Measurements from ENCODE around the gene FMN2.

The FMN2 gene

GRCh38 chr1:240207073-240207709 lies 115.5 kb downstream of the FMN2 start:
- no peak for DNase-seq

- DNase-seq, result no peak
These were observed 118.3 kb downstream of the FMN2 start for GRCh38 chr1:240210026-240210425.

GRCh38 chr1:240212556-240212955 lies 120.9 kb downstream of the FMN2 start:
- DNase-seq, result no peak

- DNase-seq, result no peak
These were observed 125.7 kb downstream of the FMN2 start for GRCh38 chr1:240217403-240217802.

GRCh38 chr1:240219104-240219503 lies 127.4 kb downstream of the FMN2 start:
- DNase-seq, result no peak

GRCh38 chr1:240226102-240226501 lies 134.4 kb downstream of the FMN2 start:
- DNase-seq, result no peak

- no peak for DNase-seq
These were observed 139.1 kb downstream of the FMN2 start for GRCh38 chr1:240230816-240231215.

- DNase-seq, result no peak
These were observed 140.8 kb downstream of the FMN2 start for GRCh38 chr1:240232530-240232929.

- no peak for DNase-seq
These were observed 143.0 kb downstream of the FMN2 start for GRCh38 chr1:240234485-240235210.

- DNase-seq, result no peak
These were observed 144.0 kb downstream of the FMN2 start for GRCh38 chr1:240235521-240236288.

GRCh38 chr1:240237305-240237721 lies 145.6 kb downstream of the FMN2 start:
- DNase-seq, result no peak

GRCh38 chr1:240239309-240239708 lies 147.6 kb downstream of the FMN2 start:
- no peak for DNase-seq

- DNase-seq, result no peak
These were observed 149.6 kb downstream of the FMN2 start for GRCh38 chr1:240241278-240241677.

GRCh38 chr1:240242601-240243144 lies 151.0 kb downstream of the FMN2 start:
- DNase-seq, result no peak

- no peak for DNase-seq
These were observed 153.4 kb downstream of the FMN2 start for GRCh38 chr1:240244968-240245628.

GRCh38 chr1:240245629-240246020 lies 153.9 kb downstream of the FMN2 start:
- DNase-seq, result no peak

- DNase-seq, result no peak
These were observed 156.2 kb downstream of the FMN2 start for GRCh38 chr1:240247899-240248298.

- no peak for DNase-seq
These were observed 162.3 kb downstream of the FMN2 start for GRCh38 chr1:240254006-240254405.

GRCh38 chr1:240254778-240255291 lies 163.2 kb downstream of the FMN2 start:
- no peak for DNase-seq

- DNase-seq, result no peak
These were observed 164.2 kb downstream of the FMN2 start for GRCh38 chr1:240255922-240256321.

- no peak for DNase-seq
These were observed 165.3 kb downstream of the FMN2 start for GRCh38 chr1:240256836-240257503.

- DNase-seq, result no peak
These were observed 167.2 kb downstream of the FMN2 start for GRCh38 chr1:240258910-240259309.

All from CD4-positive, alpha-beta T cell treated with Interleukin-12 subunit alpha and Interleukin-12 subunit beta, for 1 hour (primary cell).